ENCODE data around the gene CLSTN1.

DNA sequence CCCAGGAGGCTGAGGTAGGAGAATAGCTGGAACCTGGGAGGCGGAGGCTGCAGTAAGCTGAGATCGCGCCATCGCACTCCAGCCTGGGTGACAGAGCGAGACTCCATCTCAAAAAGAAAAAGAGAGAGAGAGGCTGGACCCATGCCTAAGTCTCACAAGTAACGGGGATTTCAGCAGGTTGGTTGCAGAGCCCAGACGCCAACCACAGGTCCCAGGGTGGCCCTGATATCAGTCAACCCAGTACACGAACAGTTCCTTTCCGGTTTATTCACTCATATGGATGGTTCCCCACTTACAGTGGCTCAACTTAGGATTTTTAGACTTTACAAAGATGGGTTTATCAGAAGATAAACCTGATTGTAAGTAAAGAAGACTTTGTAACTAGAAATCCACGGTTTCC, 40.9 kb downstream of the CLSTN1 start:
- TF ChIP-seq POLR2AphosphoS5 (IDR thresholded peaks at IDR 0.05), result no peak
- TF ChIP-seq, protein P1, sequence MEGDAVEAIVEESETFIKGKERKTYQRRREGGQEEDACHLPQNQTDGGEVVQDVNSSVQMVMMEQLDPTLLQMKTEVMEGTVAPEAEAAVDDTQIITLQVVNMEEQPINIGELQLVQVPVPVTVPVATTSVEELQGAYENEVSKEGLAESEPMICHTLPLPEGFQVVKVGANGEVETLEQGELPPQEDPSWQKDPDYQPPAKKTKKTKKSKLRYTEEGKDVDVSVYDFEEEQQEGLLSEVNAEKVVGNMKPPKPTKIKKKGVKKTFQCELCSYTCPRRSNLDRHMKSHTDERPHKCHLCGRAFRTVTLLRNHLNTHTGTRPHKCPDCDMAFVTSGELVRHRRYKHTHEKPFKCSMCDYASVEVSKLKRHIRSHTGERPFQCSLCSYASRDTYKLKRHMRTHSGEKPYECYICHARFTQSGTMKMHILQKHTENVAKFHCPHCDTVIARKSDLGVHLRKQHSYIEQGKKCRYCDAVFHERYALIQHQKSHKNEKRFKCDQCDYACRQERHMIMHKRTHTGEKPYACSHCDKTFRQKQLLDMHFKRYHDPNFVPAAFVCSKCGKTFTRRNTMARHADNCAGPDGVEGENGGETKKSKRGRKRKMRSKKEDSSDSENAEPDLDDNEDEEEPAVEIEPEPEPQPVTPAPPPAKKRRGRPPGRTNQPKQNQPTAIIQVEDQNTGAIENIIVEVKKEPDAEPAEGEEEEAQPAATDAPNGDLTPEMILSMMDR (IDR thresholded peaks at IDR 0.05 in 8 of 11, conservative IDR thresholded peaks at IDR 0.05 in 3 of 11), result no peak
- no peak for TF ChIP-seq POLR2A (IDR thresholded peaks at IDR 0.05)

Measured in spleen (tissue), 7 donors.